ENCODE results near the gene SPATA20. TPM values are rescaled to one million over a fixed set of nuclear protein-coding genes. Genes with fewer than 3 reads are reported as not detected.

SPATA20 gene
- total RNA-seq, 1 experiment from 2014 or later = 31.0 TPM

DNA sequence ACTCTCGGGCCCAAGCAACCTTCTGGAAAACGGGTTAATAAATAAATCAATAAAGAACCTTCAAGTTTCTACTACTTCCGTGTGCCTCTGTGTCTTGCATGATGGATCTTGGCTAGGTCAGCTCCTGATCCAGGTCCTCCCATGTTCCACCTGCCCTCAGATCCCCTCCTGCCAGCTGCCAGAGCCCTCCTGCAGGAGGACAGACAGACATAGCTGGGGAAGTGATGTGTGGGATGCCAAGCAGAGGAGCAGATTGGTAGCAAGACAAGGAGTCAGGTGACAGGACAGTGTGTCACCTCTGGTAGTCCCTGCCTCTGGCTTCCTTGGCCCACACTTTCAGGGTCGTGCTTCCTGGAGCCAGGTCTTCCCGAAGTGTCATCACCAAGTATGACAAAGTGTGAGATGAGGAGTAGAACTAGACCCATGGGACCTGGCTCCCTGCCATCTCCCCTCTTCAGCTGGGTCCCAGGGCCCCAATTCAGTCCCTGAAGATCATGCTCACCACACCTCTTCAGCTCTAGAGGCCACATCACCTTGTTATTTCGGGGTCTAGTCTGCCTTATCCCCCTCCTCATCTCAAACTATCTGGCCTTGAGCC, 15.4 kb upstream of the SPATA20 start:
- H3K4me3 ChIP-seq (ENCODE audit: insufficient read depth, low read depth, low read length) = no peak overlapping the region
- no peaks in the 10 kb centered on the region for H3K36me3 ChIP-seq (replicated peaks; ENCODE audit: control insufficient read depth, insufficient read depth, low read length)
- DNase-seq = no peak
- peaks cover 30% of the 10 kb centered on the region for H3K27me3 ChIP-seq (ENCODE audit: control insufficient read depth, insufficient read depth, low read length)

DNA sequence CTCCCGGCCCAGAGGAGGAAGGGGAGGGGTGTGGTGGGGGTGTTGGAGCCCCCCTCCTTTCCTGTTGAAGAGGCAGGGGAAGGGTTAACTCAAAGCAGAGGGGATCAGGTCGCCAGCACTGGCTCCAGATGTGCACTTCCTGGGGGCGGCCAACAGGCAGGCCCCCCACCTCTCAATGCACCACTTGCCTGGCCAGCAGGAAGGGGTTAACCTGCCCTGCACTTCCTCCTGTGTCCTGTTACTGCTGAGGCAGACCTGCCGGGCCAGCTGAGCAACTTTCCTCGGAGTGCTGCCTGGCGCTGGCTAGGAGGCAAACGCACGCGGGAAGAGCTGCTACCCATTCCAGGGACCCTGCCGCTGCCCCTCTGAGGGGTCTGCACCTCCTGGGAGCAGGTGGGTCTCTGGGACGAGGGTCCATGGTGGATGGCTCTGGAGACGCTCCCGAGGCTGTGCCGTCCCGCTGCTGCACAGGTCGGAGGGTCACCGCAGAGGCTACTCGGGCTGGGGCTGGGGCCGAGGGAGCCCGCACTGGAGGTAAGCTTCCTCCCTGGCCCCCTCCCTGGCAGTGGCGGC, 14.4 kb upstream of the SPATA20 start, which contains the start of gene EPN3:
Gene EPN3, plus strand, starts transcription at position 284 of the 573 bp plus-strand sequence. CDS start 3,822 bp downstream, outside the sequence.
- peak; percentile 90 for DNase-seq
- peak within 1 kb of the TSS; percentile 57 for H3K4me3 ChIP-seq (ENCODE audit: insufficient read depth, low read depth, low read length)
- no peaks in the 10 kb centered on the region for H3K36me3 ChIP-seq (replicated peaks; ENCODE audit: control insufficient read depth, insufficient read depth, low read length)
- H3K27me3 ChIP-seq (ENCODE audit: control insufficient read depth, insufficient read depth, low read length) = peaks cover 30% of the 10 kb centered on the region

DNA sequence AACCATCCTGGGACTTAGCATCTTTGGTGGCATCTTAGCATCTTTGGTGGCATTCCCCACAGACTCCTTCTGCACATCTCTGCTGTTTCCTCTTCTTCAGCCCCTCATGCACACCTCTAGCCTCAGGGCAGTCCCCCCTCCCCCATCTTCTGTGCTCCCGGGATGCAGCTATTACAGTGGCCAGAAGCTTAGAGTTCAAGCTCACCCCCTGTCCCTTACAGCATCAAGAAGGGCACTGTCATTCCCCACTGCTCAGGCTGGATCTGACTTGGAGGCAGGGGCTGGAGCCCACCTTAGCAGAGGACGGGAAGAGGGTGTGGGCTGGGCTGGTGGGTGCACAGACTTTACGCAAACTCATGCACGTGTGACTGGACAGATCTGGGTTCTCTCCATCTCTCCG, 13.8 kb upstream of the SPATA20 start:
- peak; percentile 83 for DNase-seq
- H3K4me3 ChIP-seq (ENCODE audit: insufficient read depth, low read depth, low read length) = peak overlapping the region; percentile 57
- peaks cover 30% of the 10 kb centered on the region for H3K27me3 ChIP-seq (ENCODE audit: control insufficient read depth, insufficient read depth, low read length)
- no peaks in the 10 kb centered on the region for H3K36me3 ChIP-seq (replicated peaks; ENCODE audit: control insufficient read depth, insufficient read depth, low read length)

DNA sequence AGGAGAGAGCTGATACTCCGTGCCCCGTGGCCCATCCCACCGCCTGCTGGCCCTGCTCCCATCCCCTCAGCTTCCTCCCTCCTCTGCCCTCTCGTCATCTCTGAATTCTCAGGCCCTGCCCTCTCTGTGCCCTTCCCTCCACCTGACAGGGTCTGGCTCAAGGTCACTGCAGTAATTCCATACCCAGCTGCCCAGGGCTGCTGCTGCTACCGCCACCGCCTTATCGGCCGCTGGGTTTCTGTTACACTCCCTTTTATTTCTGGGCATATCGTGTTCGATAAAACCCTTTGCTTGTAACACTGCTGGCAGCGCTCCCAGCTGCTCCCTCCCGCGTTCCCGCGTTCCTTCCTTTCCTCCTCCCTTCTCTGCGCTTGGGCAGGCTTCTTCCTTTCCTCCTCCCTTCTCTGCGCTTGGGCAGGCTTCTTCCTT, 13.2 kb upstream of the SPATA20 start:
- no peaks in the 10 kb centered on the region for H3K36me3 ChIP-seq (replicated peaks; ENCODE audit: control insufficient read depth, insufficient read depth, low read length)
- H3K4me3 ChIP-seq (ENCODE audit: insufficient read depth, low read depth, low read length) = peak overlapping the region; percentile 57
- peaks cover 30% of the 10 kb centered on the region for H3K27me3 ChIP-seq (ENCODE audit: control insufficient read depth, insufficient read depth, low read length)
- DNase-seq = peak; percentile 82

DNA sequence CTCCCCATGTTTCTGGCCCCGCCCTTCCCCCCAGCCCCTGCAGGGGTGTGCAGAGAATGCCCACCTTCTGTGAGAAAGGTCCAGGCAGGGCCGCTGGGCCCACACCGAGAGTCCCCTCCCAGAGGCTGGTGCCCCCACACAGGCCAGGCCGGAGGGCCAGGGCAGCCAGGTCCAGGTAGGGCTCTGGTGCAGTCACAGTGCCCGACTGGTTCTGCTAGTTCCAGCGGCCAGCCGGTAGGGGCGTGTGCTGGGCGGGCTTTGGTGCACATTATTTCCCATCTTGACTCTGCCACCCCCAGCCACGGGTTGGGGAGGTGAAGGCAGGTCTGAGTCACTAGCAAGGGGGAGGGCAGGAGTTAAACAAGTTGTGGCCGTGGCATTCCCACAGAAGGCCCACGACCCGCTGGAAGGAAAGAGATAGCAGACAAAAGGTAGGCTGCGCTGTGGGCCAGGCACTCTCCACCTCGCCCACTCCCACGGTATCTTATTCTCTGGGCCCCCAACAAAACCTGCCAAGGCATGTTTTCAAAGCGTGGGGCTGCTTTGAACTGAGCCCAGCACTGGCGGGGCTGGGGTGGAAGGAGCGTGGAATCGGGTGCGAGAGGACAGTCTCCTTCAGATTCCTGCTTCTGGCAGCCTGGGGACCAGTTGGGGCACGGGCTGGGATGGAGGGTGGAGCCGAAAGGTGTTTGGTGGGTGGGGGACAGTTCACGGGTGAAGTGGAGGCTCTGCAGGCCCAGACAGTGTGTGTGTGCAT, 12.6 kb upstream of the SPATA20 start:
- peak; percentile 91 for DNase-seq
- H3K27me3 ChIP-seq (ENCODE audit: control insufficient read depth, insufficient read depth, low read length) = peaks cover 30% of the 10 kb centered on the region
- H3K4me3 ChIP-seq (ENCODE audit: insufficient read depth, low read depth, low read length) = peak overlapping the region; percentile 57
- H3K36me3 ChIP-seq (replicated peaks; ENCODE audit: control insufficient read depth, insufficient read depth, low read length) = no peaks in the 10 kb centered on the region; the same call in 1 of the 2 replicates

DNA sequence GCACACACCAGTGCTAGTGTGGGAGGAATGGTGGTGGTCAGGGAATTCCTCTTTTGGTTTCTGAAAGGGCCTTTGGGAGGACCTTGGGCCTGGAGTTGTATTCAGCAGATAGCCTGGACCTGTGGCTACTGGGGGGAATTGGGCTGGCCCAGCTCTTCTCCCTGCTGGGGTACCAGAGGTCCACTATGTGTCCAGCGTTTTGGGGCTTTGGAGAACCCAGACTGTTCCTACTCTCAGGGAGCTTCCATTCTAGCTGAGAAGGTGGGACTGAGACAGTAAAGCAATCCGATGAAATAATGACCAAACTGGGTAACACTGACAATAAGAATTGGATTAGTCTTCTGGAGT, 12.0 kb upstream of the SPATA20 start:
- H3K4me3 ChIP-seq (ENCODE audit: insufficient read depth, low read depth, low read length) = no peak overlapping the region
- no peaks in the 10 kb centered on the region; the same call in 1 of the 2 replicates for H3K36me3 ChIP-seq (replicated peaks; ENCODE audit: control insufficient read depth, insufficient read depth, low read length)
- peaks cover 30% of the 10 kb centered on the region for H3K27me3 ChIP-seq (ENCODE audit: control insufficient read depth, insufficient read depth, low read length)
- DNase-seq = no peak

DNA sequence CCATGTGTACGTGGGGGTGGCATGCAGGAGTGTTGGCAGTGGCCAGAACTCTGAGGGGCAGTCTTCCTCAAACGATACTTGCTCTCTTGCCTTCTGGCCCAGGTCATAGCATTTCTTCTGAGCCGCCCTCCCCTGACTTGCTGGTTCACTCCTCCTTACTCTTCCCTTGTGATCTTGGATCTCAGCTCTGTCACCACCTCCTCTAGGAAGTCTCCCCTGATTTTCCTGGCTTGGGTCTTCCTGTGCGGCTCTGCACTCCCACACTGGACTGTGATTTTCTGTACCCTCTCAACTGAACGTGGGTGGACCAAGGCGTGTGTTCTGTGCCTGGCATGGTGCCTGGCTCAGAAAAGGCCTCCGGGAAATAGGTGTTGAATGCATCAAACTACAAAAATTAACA, 11.6 kb upstream of the SPATA20 start:
- no peak for DNase-seq
- no peak overlapping the region for H3K4me3 ChIP-seq (ENCODE audit: insufficient read depth, low read depth, low read length)
- H3K36me3 ChIP-seq (replicated peaks; ENCODE audit: control insufficient read depth, insufficient read depth, low read length) = no peaks in the 10 kb centered on the region; the same call in 1 of the 2 replicates
- peaks cover 30% of the 10 kb centered on the region for H3K27me3 ChIP-seq (ENCODE audit: control insufficient read depth, insufficient read depth, low read length)

DNA sequence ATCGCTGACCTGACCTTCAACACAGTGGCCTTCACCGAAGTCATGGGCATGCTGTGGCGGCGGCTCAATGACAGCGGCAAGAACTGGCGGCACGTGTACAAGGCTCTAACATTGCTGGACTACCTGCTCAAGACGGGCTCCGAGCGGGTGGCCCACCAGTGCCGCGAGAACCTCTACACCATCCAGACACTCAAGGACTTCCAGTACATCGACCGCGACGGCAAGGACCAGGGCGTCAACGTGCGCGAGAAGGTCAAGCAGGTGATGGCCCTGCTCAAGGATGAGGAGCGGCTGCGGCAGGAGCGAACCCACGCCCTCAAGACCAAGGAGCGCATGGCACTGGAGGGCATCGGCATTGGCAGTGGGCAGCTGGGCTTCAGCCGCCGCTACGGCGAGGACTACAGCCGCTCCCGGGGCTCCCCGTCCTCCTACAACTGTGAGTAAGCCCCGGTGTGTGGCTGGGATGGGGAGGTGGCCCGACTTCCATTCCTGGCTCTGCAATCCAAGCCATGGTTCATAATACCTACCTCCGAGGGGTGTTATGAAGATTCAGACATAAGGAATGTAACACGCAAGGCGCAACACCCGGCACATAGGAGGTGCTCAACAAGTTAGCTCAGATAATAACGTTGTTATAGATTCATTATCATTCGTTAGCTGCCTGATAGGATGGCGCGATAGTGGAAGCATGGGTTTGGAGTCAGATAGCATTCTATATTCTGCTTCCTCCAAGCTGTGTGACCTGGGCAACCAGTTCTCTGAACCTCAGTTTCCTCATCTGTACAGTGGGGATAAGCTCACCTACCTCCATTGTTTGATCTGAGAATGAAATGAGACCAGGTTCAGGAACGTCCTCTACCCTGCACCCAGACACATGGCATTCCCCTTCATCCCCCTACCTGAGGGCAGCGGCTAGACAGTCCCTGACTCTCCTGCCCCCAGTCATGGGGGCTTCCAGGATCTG, 10.0 kb upstream of the SPATA20 start:
- Histone ChIP-seq H3K4me3 (ENCODE audit: insufficient read depth, low read depth, low read length) (no peak overlapping the region), H3K36me3 (replicated peaks; ENCODE audit: control insufficient read depth, insufficient read depth, low read length) (no peaks in the 10 kb centered on the region; the same call in 1 of the 2 replicates), H3K27me3 (ENCODE audit: control insufficient read depth, insufficient read depth, low read length) (peaks cover 34% of the 10 kb centered on the region)
- DNase-seq = no peak

DNA sequence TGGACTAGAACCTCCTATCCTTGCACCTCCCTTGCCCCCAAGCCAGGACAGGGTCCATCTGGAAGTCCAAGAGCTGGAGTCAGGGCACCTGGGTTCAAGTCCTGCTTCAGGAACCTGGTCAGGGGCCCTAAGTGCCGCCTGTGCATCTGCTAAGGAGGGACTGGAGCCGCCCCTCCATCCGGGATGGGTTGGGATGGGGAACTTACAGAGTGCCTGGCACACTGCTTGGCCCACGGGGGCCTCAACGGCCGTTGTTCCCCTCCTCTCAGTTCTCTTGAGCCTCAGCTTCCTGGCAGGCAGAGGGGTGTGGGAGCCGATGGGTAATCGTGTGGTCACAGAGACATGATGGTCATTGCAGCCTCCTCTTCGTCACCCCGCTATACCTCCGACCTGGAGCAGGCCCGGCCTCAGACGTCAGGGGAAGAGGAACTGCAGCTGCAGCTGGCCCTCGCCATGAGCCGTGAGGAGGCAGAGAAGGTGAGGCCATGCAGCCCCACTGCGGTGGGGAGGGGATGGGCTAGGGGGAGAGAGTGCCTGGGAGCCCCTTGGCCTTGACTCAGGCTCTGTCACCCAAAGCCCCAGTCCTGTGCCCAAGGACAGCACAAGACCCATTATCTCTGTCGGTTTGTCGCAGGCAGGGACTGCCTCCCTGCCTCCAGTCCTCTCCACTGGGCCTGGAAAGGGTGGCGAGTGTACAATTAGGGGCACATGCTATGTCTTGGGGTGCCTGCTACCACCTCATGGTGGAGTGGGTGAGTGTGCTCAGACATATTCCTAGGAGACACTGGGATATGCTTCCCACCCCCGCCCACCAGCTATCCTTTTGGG, 9.0 kb upstream of the SPATA20 start:
- Histone ChIP-seq H3K36me3 (replicated peaks; ENCODE audit: control insufficient read depth, insufficient read depth, low read length) (no peaks in the 10 kb centered on the region; the same call in 1 of the 2 replicates), H3K27me3 (ENCODE audit: control insufficient read depth, insufficient read depth, low read length) (peaks cover 24% of the 10 kb centered on the region), H3K4me3 (ENCODE audit: insufficient read depth, low read depth, low read length) (no peak overlapping the region)
- no peak for DNase-seq

DNA sequence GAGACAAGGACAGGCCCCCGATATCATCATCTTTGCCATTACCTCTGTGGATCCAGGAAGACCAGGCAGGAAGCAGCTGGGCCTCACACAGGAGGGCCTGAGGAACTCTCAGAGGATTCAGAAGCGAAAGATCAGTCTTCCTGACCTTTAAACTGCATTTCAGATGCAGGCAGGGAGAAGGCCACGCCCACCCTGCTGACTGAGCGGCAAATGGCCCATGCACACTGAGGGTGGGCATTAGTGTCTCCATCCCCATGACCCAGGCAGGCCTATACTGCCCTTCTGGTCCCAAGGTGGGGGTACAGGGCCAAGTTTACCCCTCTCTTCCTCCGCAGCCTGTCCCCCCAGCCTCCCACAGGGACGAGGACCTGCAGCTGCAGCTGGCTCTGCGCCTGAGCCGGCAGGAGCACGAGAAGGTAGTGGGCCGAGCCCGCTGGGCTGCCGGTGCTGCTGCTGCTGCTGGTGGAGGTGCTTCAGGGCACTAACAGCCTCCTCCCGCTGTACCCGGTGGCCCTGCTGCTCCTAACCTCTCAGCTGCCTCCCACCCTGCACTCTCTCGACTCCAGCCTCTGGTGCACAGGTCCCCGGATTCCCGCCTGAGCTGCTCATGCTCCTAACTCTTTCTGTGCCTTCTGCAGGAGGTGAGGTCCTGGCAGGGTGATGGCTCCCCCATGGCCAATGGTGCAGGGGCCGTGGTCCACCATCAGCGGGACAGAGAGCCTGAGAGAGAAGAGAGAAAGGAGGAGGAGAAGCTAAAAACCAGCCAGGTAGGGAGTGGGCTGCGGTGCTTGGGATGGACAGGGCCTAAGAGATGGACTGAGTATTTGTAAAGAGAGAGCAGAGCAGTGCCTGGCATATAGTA, 8.2 kb upstream of the SPATA20 start:
- Histone ChIP-seq H3K27me3 (ENCODE audit: control insufficient read depth, insufficient read depth, low read length) (peaks cover 15% of the 10 kb centered on the region), H3K36me3 (replicated peaks; ENCODE audit: control insufficient read depth, insufficient read depth, low read length) (no peaks in the 10 kb centered on the region; the same call in 1 of the 2 replicates), H3K4me3 (ENCODE audit: insufficient read depth, low read depth, low read length) (no peak overlapping the region)
- no peak for DNase-seq

DNA sequence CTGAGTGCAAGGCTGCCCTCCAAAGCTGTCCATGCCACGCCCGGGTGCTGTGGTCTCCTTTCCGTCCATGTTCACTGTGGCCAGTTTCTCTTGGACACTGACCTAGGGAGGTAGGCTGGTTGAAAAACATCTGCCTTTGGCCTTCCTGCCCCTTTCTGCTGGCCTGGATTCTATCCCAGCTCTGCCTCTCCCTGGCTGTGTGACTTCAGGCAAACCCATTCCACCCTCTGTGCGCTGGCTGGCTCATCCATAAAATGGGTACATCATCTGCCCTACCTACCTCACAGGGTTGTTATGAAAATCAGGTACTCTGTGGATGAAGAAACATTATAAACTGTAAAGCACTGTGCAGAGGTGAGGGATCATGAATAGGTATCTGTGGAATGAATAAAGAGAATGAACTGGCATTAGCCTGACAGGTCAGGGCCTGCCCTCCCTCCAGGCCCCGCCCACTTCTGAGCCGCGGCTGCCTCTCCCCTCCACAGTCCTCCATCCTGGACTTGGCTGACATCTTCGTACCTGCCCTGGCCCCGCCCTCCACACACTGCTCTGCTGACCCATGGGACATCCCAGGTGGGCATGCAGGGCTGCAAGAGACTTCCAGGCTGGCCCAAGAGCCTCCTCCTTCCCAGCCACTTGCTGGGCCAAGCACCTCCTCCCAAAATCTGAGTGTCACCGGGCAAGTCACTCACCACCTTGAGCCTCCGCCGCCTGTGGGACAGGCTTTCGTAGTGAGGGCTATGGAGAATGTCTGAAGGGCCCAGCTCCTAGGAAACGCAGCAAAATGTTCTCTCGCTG, 7.0 kb upstream of the SPATA20 start:
- Histone ChIP-seq H3K36me3 (replicated peaks; ENCODE audit: control insufficient read depth, insufficient read depth, low read length) (no peaks in the 10 kb centered on the region; the same call in 1 of the 2 replicates), H3K4me3 (ENCODE audit: insufficient read depth, low read depth, low read length) (no peak overlapping the region), H3K27me3 (ENCODE audit: control insufficient read depth, insufficient read depth, low read length) (peaks cover 11% of the 10 kb centered on the region)
- DNase-seq = peak; percentile 87

All from H7 (cell line).